ENCODE data around the gene ATG16L2. TPM values are rescaled to one million over a fixed set of nuclear protein-coding genes. Genes with fewer than 3 reads are reported as not detected.
A peak's percentile ranks its signal among the peaks of the same experiment; 100 is the strongest.
"Not testable (repeated sequence)": the region's sequence is repeated elsewhere in the genome, so short reads cannot be mapped to it uniquely, and the experiment has no call there.

ATG16L2 gene
- total and polyA plus RNA-seq, 9 donors, result 7.5 to 18.3 (median 14.1) TPM

- WGBS (ENCODE audit: insufficient coverage), result 90% methylated on average over 2 of the region's 6 CpGs
- DNase-seq, result no peak
- H3K4me1 ChIP-seq (ENCODE audit: control insufficient read depth, insufficient read depth, low read length), result no peaks in the 10 kb centered on the region
These were observed 11.4 kb upstream of the ATG16L2 start for GRCh38 chr11:72802822-72803221.

GRCh38 chr11:72805216-72805615 lies 9.0 kb upstream of the ATG16L2 start:
- Histone ChIP-seq H3K4me3 (ENCODE audit: low read length) (no peak overlapping the region), H3K9me3 (replicated peaks; ENCODE audit: control insufficient read depth, low read depth, low read length) (no peaks in the 10 kb centered on the region), H3K4me1 (ENCODE audit: control insufficient read depth, insufficient read depth, low read length) (no peaks in the 10 kb centered on the region), H3K27me3 (ENCODE audit: control insufficient read depth, insufficient read depth, low read length) (no peaks in the 10 kb centered on the region), H3K36me3 (ENCODE audit: control insufficient read depth, insufficient read depth, low read length) (peaks cover 4% of the 10 kb centered on the region), H3K27ac (ENCODE audit: low read length) (no peak overlapping the region)
- 80% methylated on average over 2 of the region's 6 CpGs for WGBS (ENCODE audit: insufficient coverage)
- DNase-seq, result no peak

More at GRCh38 chr11:72802822-72803221, 11.4 kb upstream of the ATG16L2 start:
- Histone ChIP-seq H3K4me3 (ENCODE audit: low read length) (no peak overlapping the region), H3K27me3 (ENCODE audit: control insufficient read depth, insufficient read depth, low read length) (no peaks in the 10 kb centered on the region), H3K9me3 (replicated peaks; ENCODE audit: control insufficient read depth, low read depth, low read length) (no peaks in the 10 kb centered on the region), H3K36me3 (ENCODE audit: control insufficient read depth, insufficient read depth, low read length) (no peaks in the 10 kb centered on the region), H3K27ac (ENCODE audit: low read length) (no peak overlapping the region)

GRCh38 chr11:72806378-72806777 lies 7.8 kb upstream of the ATG16L2 start:
- WGBS (ENCODE audit: insufficient coverage), result no CpG with 5 or more reads among the region's 1 CpG
- not testable (repeated sequence) for H3K9me3 ChIP-seq (replicated peaks; ENCODE audit: control insufficient read depth, low read depth, low read length); H3K4me1 ChIP-seq (ENCODE audit: control insufficient read depth, insufficient read depth, low read length); H3K27me3 ChIP-seq (ENCODE audit: control insufficient read depth, insufficient read depth, low read length); H3K27ac ChIP-seq (ENCODE audit: low read length); H3K36me3 ChIP-seq (ENCODE audit: control insufficient read depth, insufficient read depth, low read length); H3K4me3 ChIP-seq (ENCODE audit: low read length); DNase-seq

GRCh38 chr11:72807021-72807693 lies 7.1 kb upstream of the ATG16L2 start:
- Histone ChIP-seq H3K4me1 (ENCODE audit: control insufficient read depth, insufficient read depth, low read length) (no peaks in the 10 kb centered on the region), H3K27ac (ENCODE audit: low read length) (no peak overlapping the region), H3K4me3 (ENCODE audit: low read length) (no peak overlapping the region), H3K9me3 (replicated peaks; ENCODE audit: control insufficient read depth, low read depth, low read length) (no peaks in the 10 kb centered on the region), H3K36me3 (ENCODE audit: control insufficient read depth, insufficient read depth, low read length) (peaks cover 4% of the 10 kb centered on the region), H3K27me3 (ENCODE audit: control insufficient read depth, insufficient read depth, low read length) (no peaks in the 10 kb centered on the region)
- DNase-seq, result no peak
- 100% methylated on average over 2 of the region's 5 CpGs for WGBS (ENCODE audit: insufficient coverage)

GRCh38 chr11:72807792-72808191 lies 6.4 kb upstream of the ATG16L2 start:
- DNase-seq, result no peak
- Histone ChIP-seq H3K27ac (ENCODE audit: low read length) (no peak overlapping the region), H3K4me3 (ENCODE audit: low read length) (no peak overlapping the region), H3K9me3 (replicated peaks; ENCODE audit: control insufficient read depth, low read depth, low read length) (no peaks in the 10 kb centered on the region), H3K4me1 (ENCODE audit: control insufficient read depth, insufficient read depth, low read length) (peaks cover 4% of the 10 kb centered on the region), H3K27me3 (ENCODE audit: control insufficient read depth, insufficient read depth, low read length) (no peaks in the 10 kb centered on the region), H3K36me3 (ENCODE audit: control insufficient read depth, insufficient read depth, low read length) (peaks cover 4% of the 10 kb centered on the region)
- 92% methylated on average over 2 of the region's 2 CpGs for WGBS (ENCODE audit: insufficient coverage)

- peaks cover 4% of the 10 kb centered on the region for H3K36me3 ChIP-seq (ENCODE audit: control insufficient read depth, insufficient read depth, low read length)
- 60% methylated on average over 1 of the region's 4 CpGs for WGBS (ENCODE audit: insufficient coverage)
- no peak overlapping the region for H3K4me3 ChIP-seq (ENCODE audit: low read length)
- peaks cover 10% of the 10 kb centered on the region for H3K4me1 ChIP-seq (ENCODE audit: control insufficient read depth, insufficient read depth, low read length)
- no peaks in the 10 kb centered on the region for H3K27me3 ChIP-seq (ENCODE audit: control insufficient read depth, insufficient read depth, low read length)
- H3K27ac ChIP-seq (ENCODE audit: low read length), result no peak overlapping the region
- no peak for DNase-seq
- H3K9me3 ChIP-seq (replicated peaks; ENCODE audit: control insufficient read depth, low read depth, low read length), result no peaks in the 10 kb centered on the region
These were observed 5.8 kb upstream of the ATG16L2 start for GRCh38 chr11:72808331-72808798.

GRCh38 chr11:72811686-72812085 lies 2.5 kb upstream of the ATG16L2 start:
- not testable (repeated sequence) for H3K4me3 ChIP-seq (ENCODE audit: low read length); H3K36me3 ChIP-seq (ENCODE audit: control insufficient read depth, insufficient read depth, low read length); DNase-seq; H3K9me3 ChIP-seq (replicated peaks; ENCODE audit: control insufficient read depth, low read depth, low read length); H3K27ac ChIP-seq (ENCODE audit: low read length); H3K27me3 ChIP-seq (ENCODE audit: control insufficient read depth, insufficient read depth, low read length)
- H3K4me1 ChIP-seq (ENCODE audit: control insufficient read depth, insufficient read depth, low read length), result peaks cover 30% of the 10 kb centered on the region
- whole genome bisulfite sequencing (ENCODE audit: insufficient coverage), result 100% methylated on average over 2 of the region's 10 CpGs

- peaks cover 30% of the 10 kb centered on the region for H3K4me1 ChIP-seq (ENCODE audit: control insufficient read depth, insufficient read depth, low read length)
- peaks cover 8% of the 10 kb centered on the region for H3K36me3 ChIP-seq (ENCODE audit: control insufficient read depth, insufficient read depth, low read length)
These were observed 1.6 kb upstream of the ATG16L2 start for GRCh38 chr11:72812604-72812966.

GRCh38 chr11:72812967-72813739 lies 1.1 kb upstream of the ATG16L2 start:
- Histone ChIP-seq H3K36me3 (ENCODE audit: control insufficient read depth, insufficient read depth, low read length) (peaks cover 13% of the 10 kb centered on the region), H3K27ac (ENCODE audit: low read length) (peak overlapping the region; percentile 95), H3K27me3 (ENCODE audit: control insufficient read depth, insufficient read depth, low read length) (no peaks in the 10 kb centered on the region), H3K4me3 (ENCODE audit: low read length) (peak overlapping the region; percentile 64), H3K4me1 (ENCODE audit: control insufficient read depth, insufficient read depth, low read length) (peaks cover 30% of the 10 kb centered on the region), H3K9me3 (replicated peaks; ENCODE audit: control insufficient read depth, low read depth, low read length) (no peaks in the 10 kb centered on the region)
- WGBS (ENCODE audit: insufficient coverage), result 33% methylated on average over 24 of the region's 24 CpGs
- no peak for DNase-seq

More at GRCh38 chr11:72812604-72812966, 1.6 kb upstream of the ATG16L2 start:
- Histone ChIP-seq H3K9me3 (replicated peaks; ENCODE audit: control insufficient read depth, low read depth, low read length) (no peaks in the 10 kb centered on the region), H3K4me3 (ENCODE audit: low read length) (no peak overlapping the region), H3K27ac (ENCODE audit: low read length) (no peak overlapping the region), H3K27me3 (ENCODE audit: control insufficient read depth, insufficient read depth, low read length) (no peaks in the 10 kb centered on the region)
- WGBS (ENCODE audit: insufficient coverage), result 79% methylated on average over 2 of the region's 4 CpGs
- DNase-seq, result no peak

GRCh38 chr11:72813740-72814285 lies 398 bp upstream of the ATG16L2 start:
- Histone ChIP-seq H3K4me3 (ENCODE audit: low read length) (peak overlapping the region; percentile 64), H3K4me1 (ENCODE audit: control insufficient read depth, insufficient read depth, low read length) (peaks cover 30% of the 10 kb centered on the region), H3K36me3 (ENCODE audit: control insufficient read depth, insufficient read depth, low read length) (peaks cover 16% of the 10 kb centered on the region), H3K27me3 (ENCODE audit: control insufficient read depth, insufficient read depth, low read length) (no peaks in the 10 kb centered on the region), H3K9me3 (replicated peaks; ENCODE audit: control insufficient read depth, low read depth, low read length) (no peaks in the 10 kb centered on the region), H3K27ac (ENCODE audit: low read length) (peak overlapping the region; percentile 95)
- WGBS (ENCODE audit: insufficient coverage), result under 1% methylated on average over 44 of the region's 47 CpGs
- no peak for DNase-seq
